K562 (cell line): Measurements from ENCODE around the gene ASB10. TPM values are rescaled to one million over a fixed set of nuclear protein-coding genes. Genes with fewer than 3 reads are reported as not detected.

Experiments used
- ADNP ChIP-seq: fragments of 200-800 bp; sonication (Bioruptor generic); IDR thresholded peaks from 2 replicates; pipeline ENCODE4 v1.6.1; 2016; ENCODE audit warnings: missing genetic modification characterization, missing compliant biosample characterization
- ARNT ChIP-seq, 2 experiments: fragments of 450-650 bp; IDR thresholded peaks; 2 replicates each; pipeline ENCODE4 v1.6.1; 2016; ENCODE audit warnings: mild to moderate bottlenecking in 1 of 2
- C11orf30 ChIP-seq: fragments of 450-650 bp; IDR thresholded peaks from 2 replicates; pipeline ENCODE4 v1.6.1; 2016; ENCODE audit warnings: low read depth, mild to moderate bottlenecking
- CTCFL ChIP-seq: IDR thresholded peaks from 2 replicates; pipeline ENCODE4 v1.6.1; 2011; ENCODE audit warnings: borderline replicate concordance, low read depth, mild to moderate bottlenecking, moderate library complexity, low read length; ENCODE audit not compliant: insufficient read depth, poor library complexity, severe bottlenecking
- EP400 ChIP-seq: fragments of 450-650 bp; IDR thresholded peaks from 2 replicates; pipeline ENCODE4 v1.6.1; 2017; ENCODE audit warnings: antibody characterized with exemption, mild to moderate bottlenecking, moderate library complexity
- ETV6 ChIP-seq, 3 experiments: fragments of 150-350 bp in 1 of 3; sonication (generic) in 1 of 3; formaldehyde crosslinking in 1 of 3; IDR thresholded peaks; 2 replicates each; pipeline versions ENCODE4 v1.6.1 to v1.8.0; 2014 to 2022; ENCODE audit warnings: borderline replicate concordance in 2 of 3, low read depth in 2 of 3, antibody characterized with exemption in 1 of 3, low read length in 1 of 3, mild to moderate bottlenecking in 1 of 3, missing genetic modification reagents in 1 of 3
- HDAC6 ChIP-seq: IDR thresholded peaks from 2 replicates; pipeline ENCODE4 v1.6.1; 2012; ENCODE audit warnings: low read depth, mild to moderate bottlenecking, control low read depth, inconsistent platforms, low read length, moderate library complexity
- HNRNPL ChIP-seq: fragments of 200-400 bp; formaldehyde crosslinking; IDR thresholded peaks from 2 replicates; pipeline ENCODE4 v1.6.1; 2017; ENCODE audit warnings: low read depth, mild to moderate bottlenecking, low read length
- KDM4B ChIP-seq, 2 experiments: fragments of 450-650 bp in 1 of 2; sonication (generic) in 1 of 2; IDR thresholded peaks; 2 replicates each; pipeline ENCODE4 v1.6.1; 2016 to 2017; ENCODE audit warnings: borderline replicate concordance in 2 of 2, antibody characterized with exemption in 1 of 2, low read depth in 1 of 2, mild to moderate bottlenecking in 1 of 2
- NCOA6 ChIP-seq: fragments of 450-650 bp; IDR thresholded peaks from 2 replicates; pipeline ENCODE4 v1.6.1; 2017; ENCODE audit warnings: mild to moderate bottlenecking
- RHOXF2B ChIP-seq: fragments of 250-450 bp; sonication (Bioruptor Pico); conservative IDR thresholded peaks from 2 replicates; pipeline ENCODE4 v1.5.1; 2021
- SNIP1 ChIP-seq: fragments of 450-650 bp; IDR thresholded peaks from 2 replicates; pipeline ENCODE4 v1.7.1; 2017; ENCODE audit warnings: low read depth, mild to moderate bottlenecking
- STAT5A ChIP-seq: IDR thresholded peaks from 2 replicates; pipeline ENCODE4 v1.6.1; 2012; ENCODE audit warnings: low read length, inconsistent platforms, borderline replicate concordance
- TFAP4 ChIP-seq: sonication (generic); formaldehyde crosslinking; IDR thresholded peaks from 2 replicates; pipeline ENCODE4 v1.8.0; 2022; ENCODE audit warnings: missing genetic modification reagents, mild to moderate bottlenecking, moderate library complexity, borderline replicate concordance
- THAP7 ChIP-seq: fragments of 250-450 bp; sonication (Bioruptor Pico); IDR thresholded peaks from 2 replicates; pipeline ENCODE4 v1.5.0; 2021
- TSHZ1 ChIP-seq: fragments of 250-450 bp; sonication (Bioruptor Pico); IDR thresholded peaks from 2 replicates; pipeline ENCODE4 v1.4.0; 2020; ENCODE audit warnings: mild to moderate bottlenecking, moderate library complexity
- ZNF436 ChIP-seq: fragments of 250-450, 450-650 bp; sonication (Bioruptor Pico); formaldehyde crosslinking; IDR thresholded peaks from 2 replicates; pipeline ENCODE4 v1.7.0; 2020; ENCODE audit warnings: mild to moderate bottlenecking
- ZNF589 ChIP-seq: fragments of 200-800 bp; sonication (Bioruptor generic); IDR thresholded peaks from 2 replicates; pipeline ENCODE4 v1.6.1; 2016; ENCODE audit warnings: low read depth, missing genetic modification characterization, missing compliant biosample characterization
- ZNF655 ChIP-seq: fragments of 250-450 bp; sonication (Bioruptor Pico); IDR thresholded peaks from 2 replicates; pipeline ENCODE4 v1.5.0; 2021
- polyA plus RNA-seq, 8 experiments: library from polyadenylated mRNA; depleted of rRNA in 4 of 8; stranded (reverse) in 5 of 8; unstranded in 3 of 8; fragments of >200 nt; fragmentation: Nextera tagmentation in 2 of 8; fragmentation: Illumina TruSeq in 1 of 8; extraction: Ambion mirVana in 2 of 8; extraction: Trizol in 1 of 8; gene quantifications; 2 replicates each; pipeline versions ENCODE4 v1.2.1 to v1.2.3, GENCODE V29; 2011 to 2014; ENCODE audit warnings: inconsistent platforms in 1 of 8, missing spikeins in 1 of 8
- total RNA-seq, 7 experiments: library from RNA; depleted of rRNA in 6 of 7; stranded (reverse); fragments of >200 nt in 6 of 7; fragmentation: Illumina TruSeq in 2 of 7; extraction: Trizol in 2 of 7; gene quantifications; 2 replicates each; pipeline versions ENCODE4 v1.2.1 to v1.2.3, GENCODE V29; 2011 to 2021; ENCODE audit warnings: low replicate concordance in 1 of 7

ASB10 gene
- total and polyA plus RNA-seq, 9 of the 15 experiments (the other 6 are each of a cell fraction or from before 2014, with no cell fraction given), result not detected

DNA sequence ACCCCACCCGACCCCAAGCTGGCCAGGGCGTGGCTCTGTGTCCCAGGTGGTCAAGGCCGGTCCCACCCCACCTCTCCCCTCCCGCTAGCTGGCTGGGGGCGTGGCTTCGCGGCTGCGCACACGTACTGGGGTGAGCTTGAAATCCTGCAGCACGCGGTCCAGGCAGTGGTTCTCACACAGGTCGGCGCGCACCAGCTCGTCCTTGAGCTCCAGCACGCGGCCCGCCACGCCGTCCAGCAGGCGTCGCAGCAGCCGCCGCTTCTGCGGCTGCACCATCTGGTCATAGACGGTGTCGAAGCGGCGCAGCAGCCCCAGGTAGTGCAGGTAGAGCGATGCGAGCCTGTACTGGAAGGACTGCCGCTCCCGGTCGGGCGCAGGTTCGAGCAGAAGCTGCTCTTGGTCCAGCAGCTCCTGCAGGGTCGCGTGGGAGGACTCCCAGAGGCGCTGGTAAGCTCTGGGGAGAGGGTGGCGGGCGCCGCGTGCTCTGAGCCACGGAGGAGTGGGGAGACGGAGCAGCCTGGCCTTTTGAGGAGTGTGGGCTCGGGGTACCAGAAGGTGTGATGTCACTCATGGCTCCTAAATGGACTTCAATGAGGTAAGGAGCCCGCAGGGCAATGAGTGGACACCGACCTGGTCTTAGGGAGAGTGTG, 17.5 kb upstream of the ASB10 start (continued):
- no peak for TF ChIP-seq ZNF655
- TF ChIP-seq RHOXF2B, result no peak
- no peak for TF ChIP-seq SNIP1
- no peak for TF ChIP-seq HDAC6
- TF ChIP-seq NCOA6, result no peak
- no peak for TF ChIP-seq ZNF436
- no peak for TF ChIP-seq ZNF589 (CRISPR knock-in tag)
- TF ChIP-seq STAT5A, result no peak
- TF ChIP-seq KDM4B (IDR thresholded peaks at IDR 0.05; ENCODE audit: borderline replicate concordance in 2 of 2, low read depth in 1 of 2), result no peak
- TF ChIP-seq EP400, result no peak
- no peak for TF ChIP-seq TSHZ1 (CRISPR knock-in tag)
- TF ChIP-seq ADNP (tag), result no peak
- no peak for TF ChIP-seq THAP7
- peak; percentile 55; the same call in 1 of the 2 replicates for TF ChIP-seq TFAP4 (CRISPR knock-in tag)
- TF ChIP-seq ETV6 (IDR thresholded peaks at IDR 0.05; ENCODE audit: borderline replicate concordance in 1 of 2, low read depth in 2 of 2, low read length in 1 of 2), result no peak
- peak; percentile 52; the same call in 1 of the 2 replicates for TF ChIP-seq ETV6 (CRISPR knock-in tag; IDR thresholded peaks at IDR 0.05; ENCODE audit: borderline replicate concordance)
- TF ChIP-seq C11orf30, result no peak
- no peak for TF ChIP-seq ARNT (IDR thresholded peaks at IDR 0.05)
- no peak for TF ChIP-seq HNRNPL
- peak; percentile 81 for TF ChIP-seq CTCFL
